GM12864 (cell line): ENCODE data around the gene JARID2.

Experiments
- DNase-seq: peaks from one replicate; pipeline ENCODE4 v3.0.0-alpha.2; 2011; ENCODE audit warnings: low read depth
- H3K4me3 ChIP-seq: 2 replicates; pipeline ENCODE4 v1.5.1; 2011; ENCODE audit warnings: mild to moderate bottlenecking, low read depth, low read length, control low read depth
- TF ChIP-seq, protein P1 (sequence below): IDR thresholded peaks from 2 replicates; pipeline ENCODE4 v1.5.1; 2011; ENCODE audit warnings: low read depth, mild to moderate bottlenecking, moderate library complexity, low read length, control low read depth, inconsistent platforms; ENCODE audit errors: missing control alignments

The JARID2 gene

DNA sequence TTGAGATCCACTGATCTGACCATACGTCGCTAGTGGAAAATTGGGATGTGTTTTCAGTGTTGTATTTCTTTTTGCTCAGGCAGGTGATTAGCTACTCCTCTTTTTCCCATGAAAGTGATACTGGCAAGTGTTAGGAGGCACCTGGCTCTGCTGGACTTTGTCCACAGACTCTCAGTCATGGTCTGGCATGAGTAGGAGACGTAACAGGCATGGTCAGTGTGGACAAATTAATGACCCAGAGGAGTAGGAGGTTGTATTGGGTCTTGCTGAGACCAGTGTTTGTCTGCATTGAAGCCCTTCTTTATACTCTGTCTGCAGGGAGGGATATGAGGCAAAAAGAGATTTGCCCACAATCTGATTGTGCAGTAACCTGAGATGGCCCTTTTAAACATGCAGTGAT, 238.3 kb downstream of the JARID2 start:
- H3K4me3 ChIP-seq: no peak overlapping the region
- DNase-seq: no peak
- TF ChIP-seq, protein P1, sequence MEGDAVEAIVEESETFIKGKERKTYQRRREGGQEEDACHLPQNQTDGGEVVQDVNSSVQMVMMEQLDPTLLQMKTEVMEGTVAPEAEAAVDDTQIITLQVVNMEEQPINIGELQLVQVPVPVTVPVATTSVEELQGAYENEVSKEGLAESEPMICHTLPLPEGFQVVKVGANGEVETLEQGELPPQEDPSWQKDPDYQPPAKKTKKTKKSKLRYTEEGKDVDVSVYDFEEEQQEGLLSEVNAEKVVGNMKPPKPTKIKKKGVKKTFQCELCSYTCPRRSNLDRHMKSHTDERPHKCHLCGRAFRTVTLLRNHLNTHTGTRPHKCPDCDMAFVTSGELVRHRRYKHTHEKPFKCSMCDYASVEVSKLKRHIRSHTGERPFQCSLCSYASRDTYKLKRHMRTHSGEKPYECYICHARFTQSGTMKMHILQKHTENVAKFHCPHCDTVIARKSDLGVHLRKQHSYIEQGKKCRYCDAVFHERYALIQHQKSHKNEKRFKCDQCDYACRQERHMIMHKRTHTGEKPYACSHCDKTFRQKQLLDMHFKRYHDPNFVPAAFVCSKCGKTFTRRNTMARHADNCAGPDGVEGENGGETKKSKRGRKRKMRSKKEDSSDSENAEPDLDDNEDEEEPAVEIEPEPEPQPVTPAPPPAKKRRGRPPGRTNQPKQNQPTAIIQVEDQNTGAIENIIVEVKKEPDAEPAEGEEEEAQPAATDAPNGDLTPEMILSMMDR: no peak

DNA sequence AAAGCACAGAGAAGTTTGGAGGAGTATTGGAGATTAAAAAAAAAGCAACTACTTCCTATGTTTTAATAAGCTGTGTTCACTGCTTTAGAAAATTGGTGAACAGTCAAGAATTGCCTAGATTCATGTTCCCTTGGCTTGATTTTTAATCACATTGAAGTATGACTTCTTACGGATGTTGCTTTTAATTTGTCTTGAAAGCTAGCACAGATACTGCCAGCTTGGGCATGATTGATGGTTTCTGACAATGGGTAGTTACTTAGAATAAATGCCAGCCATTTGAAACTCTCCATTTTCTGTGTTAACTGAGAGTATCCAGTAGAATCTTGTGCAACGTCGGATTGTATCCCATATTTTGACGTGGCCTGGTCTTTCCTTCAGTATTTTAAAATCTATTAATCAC, 239.0 kb downstream of the JARID2 start:
- no peak for DNase-seq
- TF ChIP-seq, protein P1: no peak
- H3K4me3 ChIP-seq: no peak overlapping the region

DNA sequence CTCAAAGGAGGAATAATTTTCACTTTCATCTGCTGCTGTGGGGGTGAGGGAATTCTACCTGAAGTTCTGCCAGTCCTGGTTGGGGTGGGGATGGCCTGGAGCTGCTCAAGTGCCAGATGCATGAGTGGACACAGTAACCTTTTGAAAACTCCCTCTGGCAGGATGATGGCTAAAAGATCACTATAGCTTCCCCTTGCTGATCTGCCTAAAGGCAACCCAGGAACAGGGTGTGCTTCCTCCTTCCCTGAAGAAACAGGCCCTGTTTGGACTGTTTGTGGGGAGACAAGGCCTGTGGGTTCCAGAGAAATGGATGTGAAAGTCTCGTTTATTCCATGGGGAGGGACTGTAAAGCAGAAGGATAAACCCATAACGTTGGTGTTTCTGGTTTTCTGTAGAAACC, 240.1 kb downstream of the JARID2 start:
- DNase-seq: no peak
- no peak overlapping the region for H3K4me3 ChIP-seq

DNA sequence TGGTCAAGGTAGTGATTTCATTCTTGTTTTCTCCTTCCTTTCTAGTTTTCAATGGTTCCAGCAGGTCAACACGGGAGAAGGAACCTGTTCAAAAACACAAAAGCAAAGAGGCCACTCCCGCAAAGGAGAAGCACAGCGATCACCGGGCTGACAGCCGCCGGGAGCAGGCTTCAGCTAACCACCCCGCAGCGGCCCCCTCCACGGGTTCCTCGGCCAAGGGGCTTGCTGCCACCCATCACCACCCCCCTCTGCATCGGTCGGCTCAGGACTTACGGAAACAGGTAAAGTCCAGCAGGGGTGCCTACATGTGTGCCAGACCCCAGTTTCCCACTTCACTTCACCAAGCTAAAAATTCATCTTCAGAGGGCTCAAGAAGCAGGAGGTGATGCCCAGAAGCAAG, 241.4 kb downstream of the JARID2 start:
- no peak for DNase-seq
- no peak overlapping the region for H3K4me3 ChIP-seq
- TF ChIP-seq, protein P1: no peak

More for the DNA sequence above, 240.1 kb downstream of the JARID2 start:
- TF ChIP-seq, protein P1: no peak

DNA sequence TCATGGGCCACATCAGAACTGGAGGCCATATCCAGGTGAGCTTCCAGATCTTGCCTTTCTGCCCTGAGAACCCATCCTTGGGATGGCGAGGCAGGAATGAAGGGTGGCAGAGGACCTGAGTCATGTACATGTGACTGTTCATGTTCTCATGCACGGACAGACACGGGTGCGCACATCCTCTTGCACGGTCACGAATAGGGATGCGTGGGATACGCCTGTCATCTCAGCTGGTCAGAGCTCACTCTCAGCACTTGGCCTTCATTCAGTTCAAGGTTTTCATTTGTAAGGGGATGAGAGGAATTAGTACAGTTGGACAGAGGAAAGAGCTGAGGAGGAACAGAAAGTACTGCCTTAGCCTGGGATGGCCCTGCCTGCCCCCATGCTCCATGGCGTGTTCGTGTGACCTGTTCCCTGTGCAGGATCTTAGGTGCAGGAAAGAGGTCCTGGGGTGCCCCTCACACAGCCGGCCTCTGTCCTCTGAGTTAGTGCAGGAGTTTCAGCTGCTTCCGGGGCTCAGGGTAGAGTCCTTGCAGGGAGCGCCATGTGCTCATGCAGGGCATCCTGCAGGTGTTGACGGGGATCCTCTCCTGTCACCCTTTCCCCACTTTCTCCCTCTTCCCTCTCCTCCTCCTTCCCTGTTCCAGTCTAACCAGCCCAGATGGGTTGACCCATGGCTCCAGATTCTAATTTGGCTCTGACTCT, 243.5 kb downstream of the JARID2 start:
- TF ChIP-seq, protein P1: no peak
- no peak for DNase-seq

DNA sequence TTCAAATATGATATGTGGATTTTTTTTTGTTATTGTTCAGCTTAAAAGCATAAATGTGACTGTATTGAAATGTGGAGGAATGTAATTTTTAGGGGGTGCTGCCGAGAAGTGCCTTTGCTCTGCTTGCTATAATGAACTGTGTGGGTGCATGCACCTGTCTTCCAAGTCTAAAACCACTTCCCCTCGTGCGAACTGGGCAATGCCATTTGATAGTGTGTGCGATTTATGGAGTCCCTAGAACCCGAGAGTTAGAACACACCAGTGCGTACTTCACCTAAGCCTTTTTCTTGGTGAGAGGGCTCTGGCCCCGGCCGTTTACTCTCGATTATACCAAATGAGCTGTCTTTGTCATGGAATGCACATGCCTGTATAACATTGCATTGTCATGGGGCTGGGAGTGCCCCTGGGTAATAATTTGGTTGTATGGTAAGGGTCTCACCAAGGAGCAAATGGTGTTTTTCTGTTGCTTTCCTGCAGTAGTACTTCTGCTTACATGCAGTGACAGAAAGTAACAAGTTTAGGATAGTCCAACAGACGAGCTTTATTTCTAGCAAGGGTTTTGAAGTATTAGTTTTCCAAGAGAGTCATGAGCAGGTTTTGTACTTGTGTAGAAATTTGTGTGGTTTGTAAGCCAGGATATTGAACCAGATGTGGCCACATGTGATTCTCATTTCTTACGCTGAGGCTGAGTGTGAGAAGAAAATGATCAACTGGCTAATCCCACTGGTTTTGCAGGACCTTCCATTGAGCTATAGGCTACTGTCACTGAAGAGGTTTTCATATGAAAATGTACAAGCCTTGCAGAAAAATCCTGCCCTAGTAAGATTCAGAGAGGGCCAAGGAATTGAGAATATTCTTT, 244.6 kb downstream of the JARID2 start:
- H3K4me3 ChIP-seq: no peak overlapping the region
- no peak for DNase-seq
- TF ChIP-seq, protein P1: no peak

More for the DNA sequence above, 243.5 kb downstream of the JARID2 start:
- no peak overlapping the region for H3K4me3 ChIP-seq
